HepG2 (cell line): ENCODE data around the gene CDC42EP4. TPM values are rescaled to one million over a fixed set of nuclear protein-coding genes. Genes with fewer than 3 reads are reported as not detected.

ENCODE experiments used
- CREM ChIP-seq, 2 experiments: sonication (generic) in 1 of 2; formaldehyde crosslinking in 1 of 2; IDR thresholded peaks; 2 replicates each; pipeline versions ENCODE4 v1.4.0 to v1.6.1; 2016 to 2020; ENCODE audit warnings: antibody characterized with exemption in 1 of 2, mild to moderate bottlenecking in 1 of 2, missing genetic modification reagents in 1 of 2
- FLYWCH1 ChIP-seq: sonication (generic); formaldehyde crosslinking; IDR thresholded peaks from 2 replicates; pipeline ENCODE4 v1.8.1; 2023; ENCODE audit warnings: mild to moderate bottlenecking, missing genetic modification reagents
- FUBP1 ChIP-seq: sonication (generic); formaldehyde crosslinking; IDR thresholded peaks from 2 replicates; pipeline ENCODE4 v1.5.1; 2020; ENCODE audit warnings: missing genetic modification reagents, mild to moderate bottlenecking, borderline replicate concordance
- IRX3 ChIP-seq: sonication (generic); formaldehyde crosslinking; IDR thresholded peaks from 2 replicates; pipeline ENCODE4 v1.8.1; 2023; ENCODE audit warnings: mild to moderate bottlenecking, low read depth, missing genetic modification reagents, borderline replicate concordance
- KMT2A ChIP-seq: sonication (generic); formaldehyde crosslinking; IDR thresholded peaks from 2 replicates; pipeline ENCODE4 v1.4.0; 2020; ENCODE audit warnings: missing genetic modification reagents
- MTF1 ChIP-seq: sonication (generic); formaldehyde crosslinking; IDR thresholded peaks from 2 replicates; pipeline ENCODE4 v1.5.0; 2020; ENCODE audit warnings: missing genetic modification reagents
- MXD1 ChIP-seq: sonication (generic); formaldehyde crosslinking; IDR thresholded peaks from 2 replicates; pipeline ENCODE4 v1.4.0; 2020; ENCODE audit warnings: mild to moderate bottlenecking, missing genetic modification reagents
- PAF1 ChIP-seq: IDR thresholded peaks from 2 replicates; pipeline ENCODE4 v1.6.1; 2016; ENCODE audit warnings: missing genetic modification reagents, missing compliant biosample characterization
- PCBP1 ChIP-seq: fragments of 200-400 bp; formaldehyde crosslinking; IDR thresholded peaks from 2 replicates; pipeline ENCODE4 v1.6.1; 2017; ENCODE audit warnings: mild to moderate bottlenecking, low read depth, low read length, borderline replicate concordance
- PHF5A ChIP-seq: IDR thresholded peaks from one replicate; pipeline ENCODE4 v1.6.1; 2018; ENCODE audit warnings: low read depth, missing genetic modification reagents; ENCODE audit not compliant: unreplicated experiment
- RBM39 ChIP-seq: fragments of 200-400 bp; formaldehyde crosslinking; IDR thresholded peaks from one replicate; pipeline ENCODE4 v1.6.1; 2018; ENCODE audit warnings: antibody characterized with exemption, mild to moderate bottlenecking, low read depth, low read length; ENCODE audit not compliant: poor library complexity, severe bottlenecking
- SETDB1 ChIP-seq: sonication (generic); formaldehyde crosslinking; IDR thresholded peaks from 2 replicates; pipeline ENCODE4 v1.5.1; 2020; ENCODE audit warnings: missing genetic modification reagents, mild to moderate bottlenecking, borderline replicate concordance
- SOX5 ChIP-seq: IDR thresholded peaks from 2 replicates; pipeline ENCODE4 v1.6.1; 2016; ENCODE audit warnings: borderline replicate concordance
- ZBTB33 ChIP-seq: sonication (generic); formaldehyde crosslinking; IDR thresholded peaks from 2 replicates; pipeline ENCODE4 v1.4.0; 2020; ENCODE audit warnings: missing genetic modification reagents
- ZFP90 ChIP-seq: sonication (generic); formaldehyde crosslinking; IDR thresholded peaks from 2 replicates; pipeline ENCODE4 v1.8.0; 2022; ENCODE audit warnings: missing genetic modification reagents, mild to moderate bottlenecking, inconsistent platforms, borderline replicate concordance
- ZNF343 ChIP-seq: sonication (generic); formaldehyde crosslinking; IDR thresholded peaks from 2 replicates; pipeline ENCODE4 v1.4.0; 2020; ENCODE audit warnings: mild to moderate bottlenecking, missing genetic modification reagents
- ZNF44 ChIP-seq: sonication (generic); formaldehyde crosslinking; IDR thresholded peaks from 2 replicates; pipeline ENCODE4 v1.5.1; 2020; ENCODE audit warnings: mild to moderate bottlenecking, missing genetic modification reagents
- ZNF674 ChIP-seq: sonication (generic); formaldehyde crosslinking; IDR thresholded peaks from 2 replicates; pipeline ENCODE4 v1.5.0; 2020; ENCODE audit warnings: low read depth, mild to moderate bottlenecking, missing genetic modification reagents
- ZNF770 ChIP-seq: sonication (generic); formaldehyde crosslinking; IDR thresholded peaks from 2 replicates; pipeline ENCODE4 v1.5.0; 2020; ENCODE audit warnings: mild to moderate bottlenecking, missing genetic modification reagents
- ZNF788 ChIP-seq: sonication (generic); formaldehyde crosslinking; IDR thresholded peaks from 2 replicates; pipeline ENCODE4 v1.5.0; 2020; ENCODE audit warnings: mild to moderate bottlenecking, missing genetic modification reagents, borderline replicate concordance
- ZSCAN30 ChIP-seq: sonication (generic); formaldehyde crosslinking; IDR thresholded peaks from 2 replicates; pipeline ENCODE4 v1.5.0; 2020; ENCODE audit warnings: mild to moderate bottlenecking, missing genetic modification reagents
- polyA plus RNA-seq, 8 experiments: library from polyadenylated mRNA; depleted of rRNA in 3 of 8; stranded (reverse) in 7 of 8; unstranded in 1 of 8; fragments of >200 nt; fragmentation: Illumina TruSeq in 4 of 8; extraction: Trizol in 4 of 8; gene quantifications; 2 replicates each; pipeline versions ENCODE4 v1.2.1 to v1.2.3, GENCODE V29; 2011 to 2016; ENCODE audit warnings: low read depth in 4 of 8, missing spikeins in 1 of 8, mixed read lengths in 1 of 8; ENCODE audit not compliant: insufficient read depth in 1 of 8
- total RNA-seq, 5 experiments: library from RNA; depleted of rRNA; stranded (reverse); fragments of >200 nt; fragmentation: Illumina TruSeq; extraction: Trizol; gene quantifications; 2 replicates each; pipeline ENCODE4 v1.2.3, GENCODE V29; 2016; ENCODE audit warnings: low read depth in 1 of 5
- TF ChIP-seq, protein P1 (sequence below): sonication (generic); formaldehyde crosslinking; IDR thresholded peaks from 2 replicates; pipeline ENCODE4 v1.8.0; 2022; ENCODE audit warnings: mild to moderate bottlenecking, missing genetic modification reagents, moderate library complexity

The CDC42EP4 gene
- total and polyA plus RNA-seq, 2 of the 13 experiments (the other 11 are each of a cell fraction or from before 2014, with no cell fraction given): 19.0 to 54.0 TPM

DNA sequence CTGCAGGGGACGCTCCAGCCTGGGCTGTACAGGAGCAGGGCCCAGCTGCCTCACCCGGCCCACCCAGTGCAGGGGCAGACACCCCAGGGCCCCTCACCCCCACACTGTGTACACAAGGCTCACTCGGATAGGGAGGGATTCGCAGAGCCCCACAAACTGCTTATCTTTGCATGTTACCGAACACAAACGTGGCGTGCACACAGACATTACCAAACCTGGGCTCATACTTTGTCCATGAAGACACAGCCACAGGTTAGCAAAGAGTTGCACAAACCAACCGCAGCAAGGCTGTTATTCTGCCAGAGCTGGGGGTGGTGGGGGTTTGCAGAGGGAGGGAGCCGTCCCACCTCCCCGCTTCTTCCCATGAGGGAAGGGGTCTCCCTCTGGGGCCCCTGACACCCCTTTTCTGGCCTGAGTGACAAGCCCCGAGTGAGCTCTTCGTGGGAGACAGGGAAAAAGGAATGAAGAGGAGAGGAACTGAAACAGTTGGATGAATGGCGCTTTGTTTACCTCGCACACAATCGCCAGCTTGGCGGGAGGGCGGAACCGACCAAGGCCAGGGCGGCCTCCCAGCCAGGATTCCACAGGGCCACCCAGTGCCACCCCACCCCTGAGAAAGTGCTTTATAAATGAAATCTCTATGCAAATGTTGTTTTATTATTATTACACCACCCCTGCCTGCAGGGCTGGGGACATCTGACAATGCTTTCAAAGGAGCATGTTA, 49.7 kb downstream of the CDC42EP4 start (continued):
- TF ChIP-seq PCBP1 (no peak), MXD1 (CRISPR knock-in tag) (no peak; the same call in 1 of the 2 replicates), ZNF770 (CRISPR knock-in tag) (peak; percentile 50; the same call in 1 of the 2 replicates), SOX5 (CRISPR knock-in tag) (peak; percentile 9), FLYWCH1 (no peak), KMT2A (peak; percentile 45), IRX3 (peak; percentile 41; the same call in 1 of the 2 replicates), CREM (IDR thresholded peaks at IDR 0.05) (peak; percentile 54), CREM (CRISPR knock-in tag; IDR thresholded peaks at IDR 0.05) (no peak), ZNF788 (CRISPR knock-in tag) (peak; percentile 49; the same call in 1 of the 2 replicates), ZSCAN30 (no peak), RBM39 (no peak), ZNF343 (CRISPR knock-in tag) (peak; percentile 57; the same call in 1 of the 2 replicates), ZNF674 (CRISPR knock-in tag) (no peak), ZFP90 (CRISPR knock-in tag) (peak; percentile 88; the same call in 1 of the 2 replicates), SETDB1 (CRISPR knock-in tag) (no peak), FUBP1 (CRISPR knock-in tag) (no peak), PHF5A (CRISPR knock-in tag) (peak; percentile 17), ZBTB33 (CRISPR knock-in tag) (peak; percentile 47; the same call in 1 of the 2 replicates), ZNF44 (peak; percentile 88; the same call in 1 of the 2 replicates), MTF1 (CRISPR knock-in tag) (no peak), PAF1 (CRISPR knock-in tag) (no peak)
- TF ChIP-seq, protein P1, sequence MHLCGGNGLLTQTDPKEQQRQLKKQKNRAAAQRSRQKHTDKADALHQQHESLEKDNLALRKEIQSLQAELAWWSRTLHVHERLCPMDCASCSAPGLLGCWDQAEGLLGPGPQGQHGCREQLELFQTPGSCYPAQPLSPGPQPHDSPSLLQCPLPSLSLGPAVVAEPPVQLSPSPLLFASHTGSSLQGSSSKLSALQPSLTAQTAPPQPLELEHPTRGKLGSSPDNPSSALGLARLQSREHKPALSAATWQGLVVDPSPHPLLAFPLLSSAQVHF (CRISPR knock-in tag): no peak
